DMS53 treated with DMSO at 0.1 percent for 48 hours (cell line): ENCODE results near the gene JAK1.
"Not testable (repeated sequence)": the region's sequence is repeated elsewhere in the genome, so short reads cannot be mapped to it uniquely, and the experiment has no call there.

Experiments
- DNase-seq: peaks from one replicate; lab custom pipeline; 2025; ENCODE audit not compliant: unreplicated experiment; lab: John Stamatoyannopoulos, UW

Gene JAK1

DNA sequence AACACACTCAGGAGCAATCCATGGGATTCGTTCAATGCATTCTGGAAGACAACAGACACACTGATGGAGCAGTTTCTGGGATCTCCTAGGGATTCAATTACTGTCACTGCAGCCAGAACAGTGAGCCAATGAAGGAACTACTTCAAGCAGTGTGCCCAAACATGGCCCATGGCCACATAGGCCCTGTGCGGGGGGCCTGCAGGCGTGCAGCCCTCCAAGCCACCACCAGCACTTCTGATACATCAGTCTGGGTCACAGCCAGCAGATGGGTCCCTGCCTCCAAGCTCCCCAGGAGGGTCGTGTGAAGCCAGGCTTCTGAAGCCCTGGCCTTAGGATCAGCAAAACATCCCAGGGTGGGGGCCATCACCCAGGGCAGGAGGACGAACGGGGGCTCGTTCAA lies 122.2 kb downstream of the JAK1 start:
- no peak for DNase-seq

DNA sequence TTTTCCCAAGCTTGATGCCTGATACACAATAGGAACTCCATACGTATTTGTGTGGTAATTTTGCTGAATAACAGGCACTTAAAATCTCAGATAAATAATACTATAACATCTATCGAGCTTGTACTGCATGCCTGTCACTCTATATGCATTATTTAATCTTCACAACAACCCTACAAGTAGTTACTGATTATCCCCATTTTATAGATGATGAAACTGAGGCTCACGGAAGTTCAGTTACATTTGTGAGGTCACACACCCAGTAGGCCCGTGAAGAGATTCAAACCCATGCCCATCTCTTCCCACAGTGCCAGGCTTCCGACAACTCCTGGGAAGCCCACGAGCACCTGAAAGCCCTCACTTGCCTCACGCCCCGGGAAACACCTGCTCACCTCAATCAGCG lies 122.7 kb downstream of the JAK1 start:
- no peak for DNase-seq

DNA sequence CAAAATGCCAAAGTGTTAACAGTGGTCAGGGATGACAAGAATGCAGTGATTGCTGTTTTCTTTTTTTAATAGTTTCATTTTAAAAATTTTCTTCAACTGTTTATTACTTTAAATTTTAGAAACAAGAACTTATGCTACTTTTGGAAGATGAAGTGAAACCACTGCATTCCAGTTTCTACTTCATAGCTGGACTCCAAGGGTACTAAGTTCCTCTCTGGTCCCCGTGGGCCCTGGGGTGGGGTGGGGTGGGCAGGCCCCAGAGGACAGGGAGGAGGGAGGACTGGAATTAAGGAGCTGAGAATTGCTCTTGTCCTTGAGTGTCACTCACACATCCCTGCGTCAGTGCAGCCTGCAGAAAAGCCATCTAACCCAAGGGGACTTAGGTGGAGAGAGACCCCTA lies 124.1 kb downstream of the JAK1 start:
- no peak for DNase-seq

GRCh38 chr1:64841330-64842065 lies 124.9 kb downstream of the JAK1 start:
- DNase-seq: no peak

DNA sequence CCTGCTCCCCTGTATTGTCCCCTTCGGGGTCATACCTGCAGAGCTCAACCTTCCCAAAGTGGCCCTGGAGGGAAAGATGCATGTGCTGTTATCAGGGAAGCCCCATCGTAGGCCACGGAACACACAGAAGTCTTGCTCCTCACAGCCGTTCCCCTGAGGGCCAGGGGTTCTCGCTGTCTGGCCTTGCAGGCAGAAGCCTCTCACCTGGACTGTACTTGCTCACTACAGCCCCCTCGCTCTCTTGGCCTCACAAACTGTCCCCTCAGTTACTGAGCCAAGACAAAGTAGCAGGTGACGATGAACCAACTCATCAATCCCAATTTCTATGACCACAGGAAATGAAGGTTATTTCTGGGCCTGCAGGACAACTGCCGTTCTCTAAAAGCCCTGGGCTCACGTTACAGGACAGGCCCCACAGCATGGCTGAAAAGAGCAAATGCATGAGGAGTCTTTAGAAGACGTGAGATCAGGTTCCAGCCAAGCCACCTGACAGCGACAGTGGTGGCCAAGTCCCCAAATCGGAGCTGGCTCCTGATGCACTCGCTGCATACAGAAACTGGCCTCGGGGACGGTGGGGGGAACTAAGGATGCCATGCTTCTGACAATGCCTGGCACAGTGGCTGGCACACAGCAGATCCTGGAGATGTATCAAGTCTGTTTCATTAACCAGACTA lies 126.5 kb downstream of the JAK1 start:
- DNase-seq: no peak

- no peak for DNase-seq
Measured at GRCh38 chr1:64839261-64839660, 127.1 kb downstream of the JAK1 start.

- DNase-seq: no peak
Measured at GRCh38 chr1:64838486-64838885, 127.9 kb downstream of the JAK1 start.

- no peak for DNase-seq
Measured at GRCh38 chr1:64836802-64837201, 129.5 kb downstream of the JAK1 start.

DNA sequence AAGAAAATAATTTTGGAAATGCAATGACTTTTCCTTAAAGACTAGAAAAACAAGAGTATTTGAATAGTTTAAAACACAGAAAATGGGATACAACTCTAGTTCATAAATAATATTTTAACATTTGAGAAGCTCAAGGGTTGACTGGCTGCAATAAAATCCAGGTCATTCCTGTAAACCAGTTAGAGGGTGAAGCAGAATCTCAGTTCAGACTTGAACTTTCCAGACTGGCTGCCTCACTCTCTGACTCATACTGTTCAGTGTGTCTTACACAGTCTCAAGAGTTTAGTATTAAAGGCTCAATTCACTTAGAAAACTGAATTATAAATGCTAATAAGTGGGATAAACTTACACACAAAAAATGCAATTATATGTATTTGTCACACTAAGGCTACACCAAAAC lies 131.6 kb downstream of the JAK1 start:
- DNase-seq: no peak

- no peak for DNase-seq
Measured at GRCh38 chr1:64830030-64830651, 136.2 kb downstream of the JAK1 start.

GRCh38 chr1:64829411-64830029 lies 136.8 kb downstream of the JAK1 start:
- no peak for DNase-seq

DNA sequence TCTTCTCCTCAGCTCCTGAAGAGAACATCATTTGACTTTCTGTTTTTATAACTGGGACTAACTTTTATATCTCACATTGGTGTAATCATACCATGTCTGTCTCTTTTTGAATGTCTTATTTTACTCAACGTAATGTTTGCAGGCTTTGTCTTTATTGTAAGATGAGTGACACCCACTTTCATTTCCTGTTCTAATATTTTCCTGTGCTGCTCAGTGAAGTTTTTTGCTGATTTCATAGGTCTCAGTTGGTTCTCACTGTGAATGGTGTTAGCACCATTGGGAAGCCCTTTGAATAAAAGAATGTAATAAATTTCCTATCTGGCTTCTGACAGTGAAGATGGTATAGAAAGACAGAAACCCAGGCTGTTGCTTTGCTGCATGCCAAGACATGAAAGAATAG lies 137.5 kb downstream of the JAK1 start:
- no peak for DNase-seq

- no peak for DNase-seq
Measured at GRCh38 chr1:64826991-64827390, 139.4 kb downstream of the JAK1 start.

GRCh38 chr1:64823691-64824476 lies 142.5 kb downstream of the JAK1 start:
- DNase-seq: peak; percentile 92

DNA sequence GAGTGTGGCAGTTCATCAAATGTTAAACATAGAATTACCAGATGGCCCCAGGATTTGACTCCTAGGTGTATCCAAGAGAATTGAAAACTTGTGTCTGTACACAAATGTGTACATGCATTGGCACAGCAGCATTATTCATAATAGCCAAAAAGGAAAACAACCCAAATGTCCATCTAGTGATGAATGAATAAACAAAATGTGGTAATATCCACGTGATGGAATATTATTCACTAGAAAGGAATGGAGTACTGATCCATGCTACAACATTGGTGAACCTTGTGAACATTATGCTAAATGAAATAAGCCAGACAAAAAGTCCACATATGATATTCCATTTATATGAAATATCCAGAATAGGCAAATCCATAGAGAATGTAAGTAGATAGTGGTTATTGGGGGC lies 143.7 kb downstream of the JAK1 start:
- no peak for DNase-seq

DNA sequence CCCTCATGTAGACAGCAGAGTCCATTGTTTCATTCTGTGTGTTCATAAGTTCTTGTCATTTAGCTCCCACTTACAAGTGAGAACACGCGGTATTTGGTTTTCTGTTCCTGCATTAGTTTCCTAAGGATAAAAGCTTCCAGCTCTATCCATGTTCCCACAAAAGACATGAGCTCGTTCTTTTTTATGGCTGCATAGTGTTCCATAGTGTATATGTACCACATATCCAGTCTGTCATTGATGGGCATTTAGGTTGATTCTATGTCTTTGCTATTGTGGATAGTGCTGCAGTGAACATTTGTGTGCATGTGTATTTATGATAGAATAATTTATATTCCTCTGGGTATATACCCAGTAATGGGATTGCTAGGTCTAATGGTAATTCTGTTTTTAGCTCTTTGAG lies 145.8 kb downstream of the JAK1 start:
- not testable (repeated sequence) for DNase-seq

DNA sequence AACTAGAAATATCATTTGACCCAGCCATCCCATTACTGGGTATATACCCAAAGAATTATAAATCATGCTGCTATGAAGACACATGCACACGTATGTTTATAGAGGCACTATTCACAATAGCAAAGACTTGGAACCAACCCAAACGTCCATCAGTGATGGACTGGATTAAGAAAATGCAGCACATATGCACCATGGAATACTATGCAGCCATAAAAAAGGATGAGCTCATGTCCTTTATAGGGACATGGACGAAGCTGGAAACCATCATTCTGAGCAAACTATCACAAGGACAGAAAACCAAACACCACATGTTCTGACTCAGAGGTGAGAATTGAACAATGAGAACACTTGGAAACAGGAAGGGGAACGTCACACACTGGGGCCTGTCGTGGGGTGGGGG lies 149.0 kb downstream of the JAK1 start:
- not testable (repeated sequence) for DNase-seq

GRCh38 chr1:64814427-64814826 lies 151.9 kb downstream of the JAK1 start:
- DNase-seq: no peak

DNA sequence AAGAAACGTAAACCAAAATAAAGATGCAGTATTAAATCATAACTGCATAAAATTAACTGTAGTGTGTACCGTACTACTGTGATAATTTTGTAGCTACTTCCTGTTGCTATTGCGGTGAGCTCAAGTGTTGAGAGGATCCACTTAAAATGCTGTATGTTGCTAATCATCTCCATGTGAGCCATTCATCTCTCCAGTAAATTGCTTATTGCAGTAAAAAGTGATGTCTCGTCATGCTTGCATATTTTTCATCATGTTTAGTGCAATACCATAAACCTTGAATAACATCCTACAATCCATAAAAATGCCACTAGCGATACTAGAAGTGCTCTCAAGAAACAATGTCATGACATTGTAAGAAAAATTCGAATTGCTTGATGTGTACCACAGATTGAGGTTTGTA lies 155.2 kb downstream of the JAK1 start:
- no peak for DNase-seq

- DNase-seq: no peak
Measured at GRCh38 chr1:64810001-64810400, 156.3 kb downstream of the JAK1 start.

- DNase-seq: no peak
Measured at GRCh38 chr1:64809309-64809708, 157.0 kb downstream of the JAK1 start.
